Measurements from ENCODE around the gene TAF1D.

DNA sequence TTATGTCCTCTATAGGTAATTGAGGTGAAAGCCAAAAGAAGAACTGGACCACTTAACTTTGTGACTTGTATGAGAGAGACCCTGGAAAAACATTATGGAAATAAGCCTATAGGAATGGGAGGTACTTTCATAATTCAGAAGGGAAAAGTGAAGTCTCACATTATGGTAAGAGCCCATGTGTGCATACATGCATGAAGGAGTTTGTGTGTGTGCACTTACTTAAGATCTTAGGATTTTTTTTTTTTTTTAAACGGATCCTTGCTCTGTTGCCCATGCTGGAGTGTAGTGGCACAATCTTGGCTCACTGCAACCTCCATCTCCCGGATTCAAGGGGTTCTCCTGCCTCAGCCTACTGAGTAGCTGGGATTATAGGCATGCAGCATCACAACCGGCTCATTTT lies 16.0 kb upstream of the TAF1D start:
- no peak for TF ChIP-seq POLR2A (IDR thresholded peaks at IDR 0.05)
- TF ChIP-seq, protein P1, sequence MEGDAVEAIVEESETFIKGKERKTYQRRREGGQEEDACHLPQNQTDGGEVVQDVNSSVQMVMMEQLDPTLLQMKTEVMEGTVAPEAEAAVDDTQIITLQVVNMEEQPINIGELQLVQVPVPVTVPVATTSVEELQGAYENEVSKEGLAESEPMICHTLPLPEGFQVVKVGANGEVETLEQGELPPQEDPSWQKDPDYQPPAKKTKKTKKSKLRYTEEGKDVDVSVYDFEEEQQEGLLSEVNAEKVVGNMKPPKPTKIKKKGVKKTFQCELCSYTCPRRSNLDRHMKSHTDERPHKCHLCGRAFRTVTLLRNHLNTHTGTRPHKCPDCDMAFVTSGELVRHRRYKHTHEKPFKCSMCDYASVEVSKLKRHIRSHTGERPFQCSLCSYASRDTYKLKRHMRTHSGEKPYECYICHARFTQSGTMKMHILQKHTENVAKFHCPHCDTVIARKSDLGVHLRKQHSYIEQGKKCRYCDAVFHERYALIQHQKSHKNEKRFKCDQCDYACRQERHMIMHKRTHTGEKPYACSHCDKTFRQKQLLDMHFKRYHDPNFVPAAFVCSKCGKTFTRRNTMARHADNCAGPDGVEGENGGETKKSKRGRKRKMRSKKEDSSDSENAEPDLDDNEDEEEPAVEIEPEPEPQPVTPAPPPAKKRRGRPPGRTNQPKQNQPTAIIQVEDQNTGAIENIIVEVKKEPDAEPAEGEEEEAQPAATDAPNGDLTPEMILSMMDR (IDR thresholded peaks at IDR 0.05) = no peak
